OCI-LY7 (cell line): ENCODE results near the gene GSK3A.

Source experiments
- CTCF ChIP-seq: fragments of 200-600 bp; sonication (generic); conservative IDR thresholded peaks from 2 replicates; pipeline ENCODE4 v1.5.1; 2014; ENCODE audit warnings: mild to moderate bottlenecking, antibody characterized with exemption, low read length, moderate library complexity, mixed read lengths
- EZH2phosphoT487 ChIP-seq: fragments of 200-600 bp; sonication (generic); IDR thresholded peaks from 2 replicates; pipeline ENCODE4 v1.6.1; 2018; ENCODE audit warnings: low read depth, borderline replicate concordance, mild to moderate bottlenecking, mixed run types, antibody characterized with exemption, low read length, moderate library complexity, mixed read lengths

- TF ChIP-seq CTCF = no peak
- no peak for TF ChIP-seq EZH2phosphoT487
These were observed 25.8 kb upstream of the GSK3A start for GRCh38 chr19:42268142-42268703.
